B cell (primary cell): Measurements from ENCODE around the gene ADI1.

Experiments used
- EZH2 ChIP-seq: IDR thresholded peaks from 2 replicates; pipeline ENCODE4 v1.6.1; 2012; ENCODE audit warnings: borderline replicate concordance, low read depth, mild to moderate bottlenecking, moderate library complexity, low read length; ENCODE audit not compliant: insufficient read depth, poor library complexity, severe bottlenecking
- TF ChIP-seq, protein P1 (sequence below): fragments of 200-600 bp; IDR thresholded peaks from one replicate; pipeline ENCODE4 v1.8.0; 2022; ENCODE audit warnings: antibody characterized with exemption, mild to moderate bottlenecking

DNA sequence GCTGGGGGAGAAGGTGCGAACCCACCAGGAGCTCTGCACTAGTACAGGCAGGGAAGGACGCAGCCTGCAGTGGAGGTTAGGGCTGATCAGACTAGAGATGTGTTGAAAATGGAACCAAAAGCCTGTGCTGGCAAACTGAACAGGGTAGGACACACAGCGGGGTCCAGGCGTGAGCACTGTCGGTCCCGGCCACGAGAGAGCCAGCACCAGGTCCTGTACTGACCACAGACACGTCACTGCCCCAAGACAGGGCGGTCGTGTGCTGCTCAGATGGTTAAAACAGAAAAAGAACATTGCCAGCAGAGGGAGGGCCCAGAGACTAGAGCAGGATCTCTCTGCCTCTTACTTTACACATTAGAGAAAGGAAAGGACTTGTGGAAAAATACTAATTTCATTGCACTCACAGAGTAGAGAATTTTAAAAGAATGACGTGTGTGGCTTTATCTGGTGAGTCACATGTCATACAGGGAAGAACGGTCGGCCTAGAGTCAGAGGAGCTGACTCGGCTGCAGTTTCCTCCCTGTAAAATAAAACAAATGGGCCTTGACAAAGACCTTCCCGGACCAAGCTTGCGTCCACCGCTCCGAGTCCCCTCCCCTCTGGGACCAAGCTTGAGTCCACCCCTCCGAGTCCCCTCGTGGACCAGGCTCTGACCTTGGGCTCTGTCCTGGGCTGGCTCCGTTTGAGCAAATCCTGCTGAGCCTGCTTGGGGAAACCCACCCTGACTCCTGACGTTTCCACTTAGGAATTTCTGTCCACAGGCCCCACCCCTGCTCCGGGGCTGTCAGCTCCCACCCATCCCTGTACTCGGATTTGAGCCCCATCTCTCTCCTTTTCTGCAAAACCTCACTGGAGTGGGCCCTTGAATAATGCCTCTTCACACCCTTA lies 16.7 kb upstream of the ADI1 start:
- TF ChIP-seq, protein P1, sequence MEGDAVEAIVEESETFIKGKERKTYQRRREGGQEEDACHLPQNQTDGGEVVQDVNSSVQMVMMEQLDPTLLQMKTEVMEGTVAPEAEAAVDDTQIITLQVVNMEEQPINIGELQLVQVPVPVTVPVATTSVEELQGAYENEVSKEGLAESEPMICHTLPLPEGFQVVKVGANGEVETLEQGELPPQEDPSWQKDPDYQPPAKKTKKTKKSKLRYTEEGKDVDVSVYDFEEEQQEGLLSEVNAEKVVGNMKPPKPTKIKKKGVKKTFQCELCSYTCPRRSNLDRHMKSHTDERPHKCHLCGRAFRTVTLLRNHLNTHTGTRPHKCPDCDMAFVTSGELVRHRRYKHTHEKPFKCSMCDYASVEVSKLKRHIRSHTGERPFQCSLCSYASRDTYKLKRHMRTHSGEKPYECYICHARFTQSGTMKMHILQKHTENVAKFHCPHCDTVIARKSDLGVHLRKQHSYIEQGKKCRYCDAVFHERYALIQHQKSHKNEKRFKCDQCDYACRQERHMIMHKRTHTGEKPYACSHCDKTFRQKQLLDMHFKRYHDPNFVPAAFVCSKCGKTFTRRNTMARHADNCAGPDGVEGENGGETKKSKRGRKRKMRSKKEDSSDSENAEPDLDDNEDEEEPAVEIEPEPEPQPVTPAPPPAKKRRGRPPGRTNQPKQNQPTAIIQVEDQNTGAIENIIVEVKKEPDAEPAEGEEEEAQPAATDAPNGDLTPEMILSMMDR = no peak
- TF ChIP-seq EZH2 = no peak
